ENCODE results near the gene ITGA5.

Gene ITGA5

DNA sequence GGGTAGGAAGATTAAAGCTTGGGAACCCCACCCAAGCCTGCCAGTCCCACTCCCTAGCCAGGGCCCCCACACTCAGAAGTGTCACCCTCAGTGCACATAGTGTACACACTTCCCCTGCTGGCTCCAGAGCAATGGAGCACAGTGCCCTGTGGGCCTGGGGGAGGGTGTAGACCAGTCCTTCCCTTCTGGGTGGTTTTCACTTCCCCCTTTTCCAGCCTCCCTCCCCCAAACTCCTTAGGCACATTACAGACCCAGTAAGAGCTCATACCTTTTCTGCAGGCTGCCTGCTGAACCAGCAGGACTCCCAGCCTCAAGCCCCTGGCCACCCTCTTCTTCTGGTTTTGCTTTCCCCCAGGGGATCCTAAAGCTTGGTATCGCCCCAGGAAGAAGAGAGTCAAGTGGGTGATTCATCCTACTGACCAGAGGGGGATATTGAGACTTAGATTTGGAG, 34.5 kb downstream of the ITGA5 start, which contains the start of gene ZNF385A:
ZNF385A (minus strand) TSS at position 143 of the 451 bp plus-strand sequence. CDS start 219 bp downstream, outside the sequence.
- H3K9me3 ChIP-seq (ENCODE audit: control insufficient read depth, insufficient read depth, low read length): no peaks in the 10 kb centered on the region
- no peaks in the 10 kb centered on the region for H3K27me3 ChIP-seq (ENCODE audit: control insufficient read depth, low read length)
- H3K9me2 ChIP-seq (replicated peaks; ENCODE audit: control insufficient read depth, low read length): no peaks in the 10 kb centered on the region
- no peaks in the 10 kb centered on the region for H3K79me2 ChIP-seq (ENCODE audit: control insufficient read depth, low read length)
- H3K4me2 ChIP-seq (ENCODE audit: low read length): peak within 1 kb of the TSS; percentile 57
- no peaks in the 10 kb centered on the region for H3K36me3 ChIP-seq (ENCODE audit: control insufficient read depth, low read length)
- TF ChIP-seq, protein P1, sequence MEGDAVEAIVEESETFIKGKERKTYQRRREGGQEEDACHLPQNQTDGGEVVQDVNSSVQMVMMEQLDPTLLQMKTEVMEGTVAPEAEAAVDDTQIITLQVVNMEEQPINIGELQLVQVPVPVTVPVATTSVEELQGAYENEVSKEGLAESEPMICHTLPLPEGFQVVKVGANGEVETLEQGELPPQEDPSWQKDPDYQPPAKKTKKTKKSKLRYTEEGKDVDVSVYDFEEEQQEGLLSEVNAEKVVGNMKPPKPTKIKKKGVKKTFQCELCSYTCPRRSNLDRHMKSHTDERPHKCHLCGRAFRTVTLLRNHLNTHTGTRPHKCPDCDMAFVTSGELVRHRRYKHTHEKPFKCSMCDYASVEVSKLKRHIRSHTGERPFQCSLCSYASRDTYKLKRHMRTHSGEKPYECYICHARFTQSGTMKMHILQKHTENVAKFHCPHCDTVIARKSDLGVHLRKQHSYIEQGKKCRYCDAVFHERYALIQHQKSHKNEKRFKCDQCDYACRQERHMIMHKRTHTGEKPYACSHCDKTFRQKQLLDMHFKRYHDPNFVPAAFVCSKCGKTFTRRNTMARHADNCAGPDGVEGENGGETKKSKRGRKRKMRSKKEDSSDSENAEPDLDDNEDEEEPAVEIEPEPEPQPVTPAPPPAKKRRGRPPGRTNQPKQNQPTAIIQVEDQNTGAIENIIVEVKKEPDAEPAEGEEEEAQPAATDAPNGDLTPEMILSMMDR (IDR thresholded peaks at IDR 0.05; ENCODE audit: low read depth, low read length, poor library complexity, severe bottlenecking): no peak
- H3F3A ChIP-seq (ENCODE audit: control insufficient read depth, insufficient read depth): no peaks in the 10 kb centered on the region
- H3K4me1 ChIP-seq (ENCODE audit: control insufficient read depth, low read length): peaks cover 20% of the 10 kb centered on the region
- 0 out of 2 replicates have a peak within 1 kb of the TSS, but pooled peaks have one; percentile 13 for H3K27ac ChIP-seq (ENCODE audit: low read depth, low read length)
- H3K4me3 ChIP-seq (ENCODE audit: low read length): peak within 1 kb of the TSS; percentile 17
- H4K20me1 ChIP-seq (ENCODE audit: control insufficient read depth, insufficient read depth, low read depth, low read length): no peaks in the 10 kb centered on the region

DNA sequence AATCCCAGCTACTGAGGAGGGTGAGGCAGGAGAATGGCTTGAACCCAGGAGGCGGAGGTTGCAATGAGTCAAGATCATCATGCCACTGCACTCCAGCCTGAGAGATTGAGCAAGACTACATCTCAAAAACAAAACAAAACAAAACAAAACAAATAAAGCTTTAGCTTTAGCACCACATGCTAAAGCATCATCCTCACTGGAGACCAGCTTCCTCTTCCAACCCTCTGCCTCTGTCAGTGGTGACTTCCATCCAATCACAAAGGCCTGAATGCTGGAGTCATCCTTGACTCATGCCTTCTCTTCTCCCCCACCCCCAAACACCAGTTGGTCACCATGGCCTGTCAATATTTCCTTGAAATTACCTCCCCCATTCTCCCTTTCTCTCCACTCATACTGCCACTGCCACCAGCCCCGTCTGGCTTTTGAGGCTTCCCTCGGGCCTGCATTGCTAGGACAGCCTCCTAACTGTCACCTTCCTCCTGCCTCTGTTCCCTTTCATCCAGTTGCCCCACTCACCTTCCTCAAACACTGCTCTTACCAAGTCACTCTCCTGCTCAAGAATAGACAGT, 35.9 kb downstream of the ITGA5 start:
- H3K4me2 ChIP-seq (ENCODE audit: low read length): no peak overlapping the region
- no peak overlapping the region for H3K27ac ChIP-seq (ENCODE audit: low read depth, low read length)
- TF ChIP-seq, protein P1 (IDR thresholded peaks at IDR 0.05; ENCODE audit: low read depth, low read length, poor library complexity, severe bottlenecking): no peak
- no peak for TF ChIP-seq EZH2phosphoT487 (IDR thresholded peaks at IDR 0.05; ENCODE audit: borderline replicate concordance, low read length)
- H3K36me3 ChIP-seq (ENCODE audit: control insufficient read depth, low read length): no peaks in the 10 kb centered on the region
- no peaks in the 10 kb centered on the region for H3K79me2 ChIP-seq (ENCODE audit: control insufficient read depth, low read length)
- H3K4me3 ChIP-seq (ENCODE audit: low read length): no peak overlapping the region
- no peaks in the 10 kb centered on the region for H3F3A ChIP-seq (ENCODE audit: control insufficient read depth, insufficient read depth)
- H3K9me2 ChIP-seq (replicated peaks; ENCODE audit: control insufficient read depth, low read length): no peaks in the 10 kb centered on the region
- no peaks in the 10 kb centered on the region for H3K27me3 ChIP-seq (ENCODE audit: control insufficient read depth, low read length)
- H3K9me3 ChIP-seq (ENCODE audit: control insufficient read depth, insufficient read depth, low read length): no peaks in the 10 kb centered on the region
- H3K4me1 ChIP-seq (ENCODE audit: control insufficient read depth, low read length): peaks cover 24% of the 10 kb centered on the region
- no peaks in the 10 kb centered on the region for H4K20me1 ChIP-seq (ENCODE audit: control insufficient read depth, insufficient read depth, low read depth, low read length)

DNA sequence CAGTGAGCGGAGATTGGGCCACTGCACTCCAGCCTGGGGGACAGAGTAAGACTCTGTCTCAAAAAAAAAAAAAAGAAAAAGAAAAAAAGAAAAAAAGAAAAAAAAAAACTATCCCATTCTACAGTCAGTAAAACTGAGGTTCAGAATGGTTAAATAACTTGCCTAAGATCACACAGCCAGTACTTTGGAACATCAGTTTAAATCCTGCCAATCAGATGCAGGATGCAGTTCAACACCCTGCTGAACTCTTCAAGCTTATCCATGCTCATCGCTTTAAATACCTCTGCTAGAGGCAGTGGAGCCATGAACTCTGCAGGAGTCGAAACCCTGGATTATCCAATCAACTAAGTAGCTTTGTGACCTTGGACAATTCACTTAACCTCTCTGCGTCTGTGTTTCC, 37.9 kb downstream of the ITGA5 start:
- TF ChIP-seq, protein P1 (IDR thresholded peaks at IDR 0.05; ENCODE audit: low read depth, low read length, poor library complexity, severe bottlenecking): no peak
- TF ChIP-seq EZH2phosphoT487 (IDR thresholded peaks at IDR 0.05; ENCODE audit: borderline replicate concordance, low read length): no peak
- H3K9me2 ChIP-seq (replicated peaks; ENCODE audit: control insufficient read depth, low read length): no peaks in the 10 kb centered on the region
- peaks cover 24% of the 10 kb centered on the region for H3K4me1 ChIP-seq (ENCODE audit: control insufficient read depth, low read length)
- H4K20me1 ChIP-seq (ENCODE audit: control insufficient read depth, insufficient read depth, low read depth, low read length): no peaks in the 10 kb centered on the region
- H3K27me3 ChIP-seq (ENCODE audit: control insufficient read depth, low read length): no peaks in the 10 kb centered on the region
- H3F3A ChIP-seq (ENCODE audit: control insufficient read depth, insufficient read depth): no peaks in the 10 kb centered on the region
- no peak overlapping the region for H3K27ac ChIP-seq (ENCODE audit: low read depth, low read length)
- no peak overlapping the region for H3K4me2 ChIP-seq (ENCODE audit: low read length)
- H3K36me3 ChIP-seq (ENCODE audit: control insufficient read depth, low read length): no peaks in the 10 kb centered on the region
- no peaks in the 10 kb centered on the region for H3K79me2 ChIP-seq (ENCODE audit: control insufficient read depth, low read length)
- H3K4me3 ChIP-seq (ENCODE audit: low read length): no peak overlapping the region
- H3K9me3 ChIP-seq (ENCODE audit: control insufficient read depth, insufficient read depth, low read length): no peaks in the 10 kb centered on the region
